Stimulated activated CD8-positive, alpha-beta memory T cell treated with anti-CD3 and anti-CD28 coated beads, Interleukin-12 subunit alpha, Interleukin-12 subunit beta, amount 100 ng/mL, for 24 hours (primary cell): Measurements from ENCODE around the gene SAP30L.

Experiments
- DNase-seq: peaks from one replicate; pipeline ENCODE4 v3.0.0-alpha.2; 2020; ENCODE audit errors: extremely low read depth

The SAP30L gene, protein sequence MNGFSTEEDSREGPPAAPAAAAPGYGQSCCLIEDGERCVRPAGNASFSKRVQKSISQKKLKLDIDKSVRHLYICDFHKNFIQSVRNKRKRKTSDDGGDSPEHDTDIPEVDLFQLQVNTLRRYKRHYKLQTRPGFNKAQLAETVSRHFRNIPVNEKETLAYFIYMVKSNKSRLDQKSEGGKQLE

DNA sequence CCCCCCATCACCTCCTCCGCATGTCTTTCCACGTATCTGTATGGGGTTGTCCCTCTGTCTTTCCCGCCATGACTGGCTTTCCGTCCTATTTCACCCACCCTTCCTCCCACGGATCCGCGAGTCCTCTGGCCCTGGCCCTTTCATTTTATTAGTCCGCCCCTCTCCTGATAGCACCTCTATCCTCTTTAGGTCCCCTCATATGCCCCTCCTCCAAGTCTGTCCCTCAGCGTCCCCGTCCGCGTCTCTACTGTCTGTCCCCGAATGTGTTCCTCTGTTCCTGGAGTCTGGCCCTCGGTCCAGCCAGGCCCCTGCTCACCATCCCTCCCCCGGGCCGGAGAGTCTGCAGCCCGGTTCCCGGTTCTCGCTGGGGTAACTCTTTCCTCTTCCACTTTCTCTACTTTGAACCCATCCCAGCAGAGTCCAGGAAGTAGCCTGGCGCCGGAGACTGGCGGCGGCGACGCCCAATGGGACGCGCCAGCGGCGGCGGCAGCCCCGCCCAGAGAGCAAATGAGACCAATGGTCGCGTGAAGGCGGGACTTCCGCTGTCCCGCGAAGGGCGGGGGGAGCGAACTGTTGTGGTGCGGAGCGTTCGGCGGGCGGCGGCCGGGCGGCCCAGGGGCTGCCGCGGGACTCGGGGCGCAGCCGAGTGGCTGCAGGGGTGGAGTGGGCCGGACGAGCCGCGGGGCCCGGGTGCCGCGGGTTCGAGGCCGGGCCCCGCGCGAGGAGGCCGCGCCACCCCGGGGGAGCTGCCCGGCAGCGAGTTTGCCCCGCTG, at the start of gene SAP30L:
TSS of gene SAP30L (plus strand) at position 576 of the 773 bp plus-strand sequence. CDS start 608 bp downstream, outside the sequence.
- peak; percentile 83 for DNase-seq

DNA sequence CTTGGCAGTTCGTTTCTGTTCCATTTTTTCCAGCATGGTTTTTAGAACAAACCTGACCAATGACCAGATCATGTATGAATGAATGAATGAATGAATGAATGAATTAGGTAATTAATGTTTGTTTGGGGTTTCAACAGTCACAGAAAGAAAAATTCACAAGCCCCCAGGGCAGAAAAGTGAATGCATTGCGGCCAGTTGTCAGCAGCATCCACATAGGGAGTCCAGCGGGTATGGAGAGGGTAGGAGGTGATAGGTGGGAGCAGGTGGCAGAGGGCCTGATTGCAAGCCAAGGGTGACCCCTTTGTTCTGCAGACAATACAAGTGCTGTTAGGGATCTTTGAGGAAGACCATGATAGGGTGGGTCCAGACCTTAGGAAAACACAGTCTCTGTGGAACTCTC, 49.7 kb upstream of the SAP30L start:
- DNase-seq: no peak

DNA sequence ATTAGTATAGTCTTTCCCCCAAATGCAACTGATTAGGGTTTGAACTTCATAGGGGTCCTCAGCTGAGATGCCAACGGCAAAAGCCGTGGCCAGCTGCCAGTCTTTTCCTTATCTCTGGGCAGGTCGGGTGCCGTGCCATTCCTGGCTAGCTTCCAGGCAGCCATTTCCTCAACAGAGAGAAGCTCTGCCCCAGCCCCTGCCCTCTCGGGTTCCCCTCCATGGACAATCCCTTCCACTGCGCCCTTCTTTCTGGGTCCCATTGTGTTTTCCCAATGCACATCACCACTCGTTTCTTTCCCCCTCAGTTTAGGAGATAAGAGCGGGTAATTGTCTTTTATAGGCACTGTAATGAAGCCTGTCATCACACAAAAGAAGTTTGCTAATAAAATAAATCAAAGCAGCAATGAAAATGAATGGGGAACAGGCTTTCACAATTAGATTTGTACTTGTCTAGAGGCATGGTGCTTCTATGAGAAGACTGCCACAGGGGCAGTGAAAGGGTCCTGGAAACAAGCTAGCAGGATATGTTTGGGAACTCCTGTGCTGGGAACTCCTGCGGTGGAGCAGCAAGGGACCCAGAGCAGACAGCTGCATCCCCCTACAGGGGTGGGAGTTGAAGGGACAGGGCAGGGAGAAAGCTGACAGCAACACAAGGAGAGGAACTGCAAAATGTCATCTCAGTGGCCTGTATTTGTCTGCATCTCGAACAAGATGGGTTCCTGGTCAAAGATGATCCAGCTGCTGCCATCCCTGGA, 48.0 kb upstream of the SAP30L start:
- DNase-seq: no peak

DNA sequence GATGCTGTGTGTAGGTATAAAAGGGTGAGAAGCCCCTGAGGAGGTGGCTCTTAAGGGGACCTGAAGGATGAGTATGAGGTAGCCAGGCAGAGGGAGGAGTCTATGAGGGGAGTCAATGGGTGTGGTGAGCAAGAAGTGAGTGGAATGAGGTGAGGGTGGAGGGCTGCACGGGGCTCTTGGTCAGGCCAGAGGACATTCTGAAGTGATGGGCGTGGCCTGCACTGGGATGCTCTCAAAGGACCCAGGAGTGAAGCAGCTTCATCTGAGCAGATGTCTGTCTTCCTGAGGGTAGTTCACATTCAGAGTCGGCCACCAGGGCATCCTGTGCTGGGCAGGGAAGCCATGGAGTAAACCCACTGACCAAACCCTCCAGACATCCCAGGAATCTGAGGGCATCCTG, 45.1 kb upstream of the SAP30L start:
- no peak for DNase-seq

DNA sequence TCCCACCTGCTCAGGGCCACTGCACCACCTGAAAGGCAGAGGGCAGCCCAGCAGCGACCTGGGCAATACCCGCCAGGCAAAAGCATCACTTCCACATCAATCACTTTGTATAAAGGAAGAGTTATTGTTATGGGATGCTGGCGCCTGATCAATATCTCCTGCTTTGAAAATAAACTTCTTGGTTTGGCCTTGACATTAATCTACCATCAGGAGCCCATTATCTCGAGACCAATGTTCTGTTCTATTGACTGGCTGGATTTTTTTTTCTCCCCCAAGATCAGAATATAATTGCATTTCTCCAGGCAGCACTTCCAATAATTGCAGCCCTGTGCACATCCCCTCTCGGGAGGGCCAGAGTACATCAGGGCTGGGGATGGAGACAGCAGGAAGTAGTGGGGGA, 44.4 kb upstream of the SAP30L start:
- DNase-seq: no peak

DNA sequence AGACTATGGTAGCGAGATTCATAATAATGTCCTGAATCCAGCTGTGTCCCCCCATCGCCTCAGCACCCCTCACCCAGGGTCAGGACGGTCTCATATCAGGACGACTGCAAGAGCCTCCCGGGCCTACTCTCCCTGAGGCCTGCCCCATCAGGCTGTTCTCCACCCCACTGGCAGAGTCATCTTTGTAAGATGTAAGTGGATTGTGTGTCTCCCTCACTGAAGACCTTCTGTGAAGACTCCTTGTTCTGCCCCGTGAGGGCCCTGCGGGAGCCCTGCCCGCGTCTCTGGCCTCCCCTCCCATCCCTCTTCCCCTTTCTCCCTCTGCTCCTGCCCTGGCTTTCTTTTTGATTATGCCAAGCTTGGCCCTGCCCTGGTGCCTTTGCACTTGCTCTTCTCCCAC, 43.9 kb upstream of the SAP30L start:
- DNase-seq: no peak

DNA sequence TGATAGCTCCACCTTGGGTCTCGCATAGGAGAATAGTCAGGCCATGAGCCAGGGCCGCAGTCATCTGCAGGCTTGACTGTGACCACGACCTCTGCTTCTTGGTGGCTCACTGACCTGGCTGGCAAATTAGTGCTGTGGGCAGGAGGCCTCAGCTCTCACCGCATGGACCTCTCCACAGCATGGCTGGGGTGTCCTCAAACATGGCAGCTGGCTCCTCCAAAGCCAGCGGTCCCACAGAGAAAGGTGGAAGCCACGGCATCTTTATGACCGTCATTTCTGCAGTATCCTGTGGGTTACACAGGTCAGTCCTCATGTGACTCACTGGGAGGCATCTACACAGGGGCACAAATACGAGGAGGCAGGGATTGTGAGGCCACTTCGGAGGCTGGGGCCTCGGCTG, 43.2 kb upstream of the SAP30L start:
- DNase-seq: no peak

DNA sequence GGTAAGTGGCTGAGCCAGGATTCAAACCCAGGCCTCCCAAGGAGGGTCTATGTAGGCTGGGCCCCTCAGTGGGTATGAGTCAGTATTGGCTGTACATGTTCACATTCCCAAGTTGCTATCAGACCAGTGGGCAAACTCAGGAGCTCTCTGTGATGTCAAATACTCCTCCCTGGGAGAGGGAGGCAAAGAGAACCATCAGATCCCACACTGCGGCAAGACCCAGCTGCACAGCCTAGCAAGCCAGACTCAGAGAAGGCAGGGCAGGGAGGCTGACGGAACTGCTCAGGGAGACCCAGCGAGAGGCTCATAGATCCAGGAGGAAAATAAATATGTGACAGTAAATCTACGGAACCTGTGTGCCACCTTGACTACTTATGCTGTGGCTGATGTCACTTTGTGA, 42.6 kb upstream of the SAP30L start:
- DNase-seq: no peak

DNA sequence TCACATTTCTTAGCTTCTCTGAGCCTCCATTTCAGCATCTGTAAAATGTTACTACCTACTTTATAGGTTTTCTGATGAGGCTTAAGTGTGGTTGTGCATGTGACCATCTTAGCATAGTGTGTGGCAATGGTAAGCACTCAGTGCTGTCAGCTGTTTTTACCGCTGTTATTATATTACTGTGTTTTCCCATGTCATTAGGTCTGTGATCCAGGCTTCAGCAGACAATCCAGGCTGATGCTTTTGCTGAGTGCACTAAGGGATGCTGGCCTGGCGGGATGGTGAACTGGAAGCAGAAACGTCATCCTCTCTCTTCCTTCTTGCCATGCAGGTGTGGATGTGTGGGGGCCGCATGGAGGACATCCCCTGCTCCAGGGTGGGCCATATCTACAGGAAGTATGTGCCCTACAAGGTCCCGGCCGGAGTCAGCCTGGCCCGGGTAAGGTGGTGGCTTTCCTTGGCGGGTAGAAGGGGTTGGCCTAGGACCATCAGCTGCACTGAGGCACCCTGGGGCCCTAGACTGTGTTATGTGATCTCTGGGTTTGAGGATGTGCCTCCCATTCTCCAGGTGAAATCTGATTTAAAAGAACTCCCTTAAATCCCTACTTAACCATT, 41.9 kb upstream of the SAP30L start:
- DNase-seq: no peak

DNA sequence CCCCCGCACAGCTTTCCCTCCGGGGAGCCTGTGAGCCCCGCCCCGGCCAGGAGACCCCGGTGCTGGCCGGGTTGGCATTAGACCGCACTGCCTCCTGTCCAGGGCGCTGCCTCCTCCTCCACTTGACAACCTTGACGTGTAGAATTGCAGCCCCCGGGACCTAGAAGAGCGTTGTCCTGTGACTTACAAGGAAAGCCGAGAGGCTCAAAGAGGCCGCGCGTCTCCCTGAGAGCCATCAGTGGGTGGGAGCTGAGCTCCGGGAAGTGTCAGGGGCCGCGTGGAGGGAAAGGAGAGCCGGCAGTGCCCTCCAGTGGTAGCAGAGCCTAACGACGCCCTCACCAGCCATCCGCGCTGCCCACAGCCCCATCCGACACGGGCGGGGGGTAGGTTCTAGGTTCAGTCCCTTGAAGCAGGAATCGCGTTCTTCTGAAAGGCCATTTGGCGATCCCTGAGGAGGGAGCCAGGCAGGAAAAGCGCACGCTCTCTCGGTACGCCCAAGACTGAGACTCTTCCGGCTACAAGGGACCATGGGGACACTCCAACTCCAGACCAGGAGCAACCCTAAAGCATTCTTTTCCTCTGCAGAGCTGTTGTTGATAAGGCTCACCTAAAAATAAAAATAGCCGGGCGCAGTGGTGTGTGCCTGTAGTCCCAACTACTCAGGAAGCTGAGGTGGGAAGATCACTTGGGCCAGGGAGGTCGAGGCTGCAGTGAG, 40.6 kb upstream of the SAP30L start:
- peak; percentile 31 for DNase-seq

DNA sequence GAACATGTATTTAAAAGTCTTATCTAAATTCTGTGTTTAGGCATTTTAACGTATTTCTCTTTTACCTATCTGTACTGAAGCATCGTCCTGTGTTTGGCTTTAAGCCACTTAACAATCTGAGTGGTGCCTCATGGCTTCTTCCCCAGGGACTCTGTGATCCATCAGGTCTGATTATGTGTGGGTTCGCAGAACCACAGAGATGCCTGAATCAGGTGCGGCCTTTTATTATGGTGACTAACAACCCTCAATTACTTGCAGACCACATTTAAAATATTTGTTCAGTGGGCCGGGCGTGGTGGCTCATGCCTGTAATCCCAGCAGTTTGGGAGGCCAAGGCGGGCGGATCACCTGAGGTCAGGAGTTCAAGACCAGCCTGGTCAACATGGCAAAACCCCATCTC, 39.6 kb upstream of the SAP30L start:
- DNase-seq: no peak

DNA sequence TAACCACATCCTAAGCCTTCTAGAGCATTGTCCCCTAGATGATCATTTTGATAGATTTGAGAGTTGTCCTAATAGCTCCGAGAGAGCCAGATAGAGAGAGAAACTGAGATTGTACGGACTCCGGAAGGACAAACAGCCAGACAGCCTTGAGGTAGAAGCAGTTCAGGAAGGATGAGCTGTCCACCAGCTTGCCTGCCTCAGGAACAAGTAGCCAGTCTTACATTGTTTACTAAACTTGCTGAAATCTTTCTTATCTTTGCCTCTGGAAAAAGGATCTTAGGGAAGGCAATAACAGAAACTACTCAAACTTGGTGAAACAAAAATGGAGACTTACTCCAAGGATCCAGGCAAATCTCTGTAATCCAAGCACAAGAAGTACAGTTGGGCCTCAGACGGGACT, 39.0 kb upstream of the SAP30L start:
- DNase-seq: no peak

DNA sequence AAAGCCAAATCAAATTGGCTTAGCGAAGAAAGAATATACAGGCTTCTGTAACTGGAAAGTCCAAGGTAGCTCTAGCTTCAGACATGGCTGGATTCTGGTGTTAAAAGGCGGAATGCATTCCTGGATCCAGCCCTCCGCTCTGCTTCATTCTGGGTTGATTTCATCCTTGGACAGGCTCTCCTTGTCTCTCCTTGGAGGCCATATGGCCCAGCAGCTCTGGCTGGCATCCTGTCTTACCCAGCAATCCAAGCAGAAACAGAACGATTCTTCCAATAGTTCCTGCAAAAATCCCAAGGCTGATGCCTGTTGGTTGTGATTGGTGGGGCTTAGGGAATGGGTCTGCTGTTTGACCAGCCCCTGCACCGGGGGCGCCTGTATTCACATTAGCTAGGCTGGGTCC, 37.0 kb upstream of the SAP30L start:
- DNase-seq: no peak

DNA sequence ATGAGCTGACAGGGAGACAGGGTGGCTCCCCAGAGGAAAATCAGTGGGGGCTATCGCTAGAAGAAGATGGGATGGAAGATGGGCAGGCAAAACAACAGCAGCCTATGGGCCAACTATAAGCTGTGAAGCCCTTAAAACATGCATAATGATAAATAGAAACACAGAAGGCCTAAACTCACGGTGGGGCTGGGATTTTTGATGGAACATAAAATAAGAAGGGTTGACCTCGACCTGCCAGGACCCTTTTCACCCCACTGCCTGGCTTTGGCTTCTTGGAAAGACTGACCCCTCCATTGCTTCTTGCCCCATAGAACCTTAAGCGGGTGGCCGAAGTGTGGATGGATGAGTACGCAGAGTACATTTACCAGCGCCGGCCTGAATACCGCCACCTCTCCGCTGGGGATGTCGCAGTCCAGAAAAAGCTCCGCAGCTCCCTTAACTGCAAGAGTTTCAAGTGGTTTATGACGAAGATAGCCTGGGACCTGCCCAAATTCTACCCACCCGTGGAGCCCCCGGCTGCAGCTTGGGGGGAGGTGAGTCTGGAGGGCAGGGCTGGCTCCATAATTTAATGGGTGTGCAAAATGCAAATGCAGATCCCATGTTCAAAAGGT, 36.5 kb upstream of the SAP30L start:
- no peak for DNase-seq

DNA sequence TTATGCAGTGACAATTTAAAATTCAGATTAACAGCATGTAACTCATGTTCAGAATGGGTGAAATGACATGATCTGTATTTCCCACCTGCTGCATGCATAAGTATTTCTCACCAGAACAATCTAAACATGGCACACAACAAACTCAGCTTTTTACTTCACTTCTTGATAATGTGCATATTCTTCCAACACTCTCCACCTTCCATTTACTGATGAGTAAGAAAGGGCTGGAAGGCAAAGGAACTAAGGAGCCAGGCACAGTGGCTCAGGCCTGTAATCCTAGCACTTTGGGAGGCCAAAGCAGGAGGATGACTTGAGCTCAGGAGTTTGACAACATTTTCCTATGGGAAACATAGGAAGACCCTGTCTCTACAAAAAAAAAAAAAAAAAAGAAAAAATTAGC, 35.8 kb upstream of the SAP30L start:
- DNase-seq: no peak

DNA sequence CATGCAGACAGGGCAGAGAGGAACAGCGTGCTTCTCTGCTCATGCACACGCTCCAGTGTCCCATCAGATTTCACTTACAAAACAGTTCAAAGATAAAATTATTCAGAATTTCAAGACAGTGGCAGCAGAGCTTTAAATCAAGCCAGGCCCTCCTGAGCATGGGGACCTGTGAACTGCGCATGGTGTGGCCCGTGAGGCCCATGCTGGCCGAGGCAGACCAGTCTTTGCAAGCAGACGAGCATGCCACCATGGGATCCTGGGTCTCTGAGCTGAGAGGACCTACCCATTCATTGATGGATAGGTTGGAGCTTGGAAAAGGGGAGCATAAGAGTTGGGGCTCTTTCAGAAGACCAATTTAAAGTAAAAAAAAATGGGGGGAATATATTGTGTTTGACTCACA, 35.0 kb upstream of the SAP30L start:
- no peak for DNase-seq

DNA sequence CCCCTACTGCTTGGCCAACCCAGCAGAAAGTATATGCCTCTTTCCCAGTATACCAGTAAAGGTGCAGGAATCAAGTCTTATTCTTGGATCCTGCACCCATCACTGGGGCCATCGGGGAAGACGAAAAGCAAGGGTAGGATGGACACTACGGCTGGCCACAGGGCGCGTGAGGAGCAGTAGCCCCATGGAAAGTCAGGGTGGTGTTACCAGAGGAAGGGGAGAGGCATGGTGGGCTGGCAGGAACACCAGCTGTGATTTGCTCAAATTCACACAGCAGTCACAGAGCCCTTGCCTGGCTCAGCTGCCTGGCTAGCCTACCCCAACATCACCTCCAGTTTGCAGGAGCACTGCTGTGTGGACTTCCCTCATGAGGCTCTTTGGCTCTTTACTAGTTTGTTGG, 34.5 kb upstream of the SAP30L start:
- no peak for DNase-seq

DNA sequence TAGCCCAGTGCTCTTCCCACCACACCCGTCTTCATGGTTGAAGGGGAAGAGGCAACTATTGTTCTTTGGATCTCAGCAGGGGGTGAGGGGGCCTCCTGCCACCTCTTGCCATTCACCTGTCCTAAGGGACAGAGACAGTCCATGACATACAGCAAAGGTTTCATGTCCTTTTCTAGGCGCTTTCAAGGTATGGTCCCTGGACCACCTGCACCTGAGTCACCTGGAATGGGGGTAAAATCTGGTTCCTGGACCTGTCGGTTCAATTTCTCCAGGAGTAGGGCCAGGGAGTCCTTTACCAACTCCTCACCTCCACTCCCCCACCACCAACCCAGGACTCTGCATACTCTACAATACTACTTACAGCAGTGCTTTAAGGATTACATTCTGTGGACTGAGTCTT, 33.5 kb upstream of the SAP30L start:
- DNase-seq: no peak

DNA sequence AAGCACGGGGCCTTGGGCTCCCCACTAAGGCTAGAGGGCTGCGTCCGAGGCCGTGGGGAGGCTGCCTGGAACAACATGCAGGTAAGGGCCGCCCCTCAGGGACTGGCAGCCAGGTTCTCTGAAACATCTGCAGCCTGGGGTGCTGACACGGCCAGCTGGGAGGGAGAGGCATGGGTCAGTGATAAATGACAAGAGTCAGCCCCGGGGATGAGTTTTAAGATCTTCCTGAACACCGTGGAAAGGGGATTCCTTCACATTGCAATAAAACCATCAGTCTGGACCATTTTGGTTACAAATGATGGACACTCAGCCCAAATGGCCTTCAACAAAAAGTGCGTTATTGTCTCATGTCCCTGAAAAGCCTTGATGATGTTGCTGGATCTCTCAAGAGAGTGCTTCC, 32.9 kb upstream of the SAP30L start:
- no peak for DNase-seq

DNA sequence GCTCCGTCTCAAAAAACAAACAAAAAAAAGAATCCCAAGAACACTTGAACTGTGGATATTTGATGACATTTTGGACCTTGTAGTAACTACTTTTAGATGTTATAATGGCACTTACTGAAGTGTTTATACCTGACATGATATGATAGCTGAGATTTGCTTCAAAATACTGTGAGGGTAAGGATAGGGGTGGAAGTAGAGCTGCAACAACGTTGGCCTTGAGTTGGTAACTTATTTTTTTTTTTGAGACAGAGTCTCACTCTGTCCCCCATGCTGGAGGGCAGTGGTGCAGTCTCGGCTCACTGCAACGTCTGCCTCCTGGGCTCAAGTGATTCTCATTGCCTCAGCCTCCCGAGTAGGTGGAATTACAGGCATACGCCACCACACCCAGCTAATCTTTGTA, 30.7 kb upstream of the SAP30L start:
- no peak for DNase-seq

DNA sequence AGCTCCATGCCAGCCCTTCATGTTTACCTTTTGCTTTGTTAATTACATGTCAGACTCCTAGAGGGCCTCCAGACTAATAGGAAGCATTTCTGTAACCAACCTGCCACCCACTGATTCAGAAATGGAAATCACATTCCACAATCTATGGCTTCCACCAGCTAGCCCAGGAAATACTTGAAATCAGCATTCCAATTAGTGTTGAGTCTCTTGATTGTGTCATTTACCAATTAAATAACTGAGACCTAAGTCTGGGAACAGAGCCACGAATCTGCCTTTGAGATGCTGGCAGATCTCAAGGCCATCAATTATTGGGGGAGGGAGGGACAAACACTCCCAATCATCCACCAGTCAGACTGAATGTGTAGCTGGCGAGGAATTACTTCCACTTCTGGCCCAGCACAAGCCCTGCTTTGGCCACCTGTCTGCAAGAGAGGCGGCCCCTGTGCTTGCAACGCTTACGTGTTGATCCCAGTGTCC, 27.4 kb upstream of the SAP30L start:
- DNase-seq: no peak
